Mesenchymal stem cell (in vitro differentiated cells and primary cell): Measurements from ENCODE around the gene RPTOR.

ENCODE experiments used
- DNase-seq: peaks from one replicate; pipeline ENCODE4 v3.0.0-alpha.2; 2013
- H2AFZ ChIP-seq: one replicate; pipeline ENCODE4 v1.6.1; 2013; ENCODE audit warnings: low read depth, mild to moderate bottlenecking, control low read depth, inconsistent platforms, low read length, moderate library complexity
- H2AK5ac ChIP-seq: 2 replicates; pipeline ENCODE4 v1.6.1; 2013; ENCODE audit warnings: low read length, moderate library complexity, mild to moderate bottlenecking, inconsistent platforms; ENCODE audit not compliant: severe bottlenecking
- H2BK120ac ChIP-seq: one replicate; pipeline ENCODE4 v1.6.1; 2013; ENCODE audit warnings: low read depth, mild to moderate bottlenecking, inconsistent platforms, low read length, moderate library complexity
- H2BK12ac ChIP-seq, 2 experiments: one replicate each; pipeline ENCODE4 v1.6.1; 2013; ENCODE audit warnings: inconsistent platforms in 2 of 2, low read length in 2 of 2, mild to moderate bottlenecking in 2 of 2, moderate library complexity in 2 of 2, control low read depth in 1 of 2
- H2BK15ac ChIP-seq: one replicate; pipeline ENCODE4 v1.6.1; 2013; ENCODE audit warnings: mild to moderate bottlenecking, low read depth, inconsistent platforms; ENCODE audit not compliant: poor library complexity, severe bottlenecking
- H2BK5ac ChIP-seq: 2 replicates; pipeline ENCODE4 v1.6.1; 2013; ENCODE audit warnings: low read depth, mild to moderate bottlenecking, low read length, control low read depth, inconsistent platforms; ENCODE audit not compliant: poor library complexity, severe bottlenecking
- H3K14ac ChIP-seq, 2 experiments: one replicate each; pipeline ENCODE4 v1.6.1; 2013; ENCODE audit warnings: inconsistent platforms in 2 of 2, low read length in 2 of 2, control low read depth in 1 of 2, mild to moderate bottlenecking in 1 of 2, moderate library complexity in 1 of 2
- H3K18ac ChIP-seq, 2 experiments: one replicate each; pipeline ENCODE4 v1.6.1; 2013; ENCODE audit warnings: inconsistent platforms in 2 of 2, low read length in 2 of 2, control low read depth in 1 of 2, low read depth in 1 of 2, mild to moderate bottlenecking in 1 of 2
- H3K23ac ChIP-seq, 2 experiments: one replicate each; pipeline ENCODE4 v1.6.1; 2013; ENCODE audit warnings: inconsistent platforms in 2 of 2, low read length in 2 of 2, mild to moderate bottlenecking in 2 of 2, moderate library complexity in 2 of 2, control low read depth in 1 of 2
- H3K27ac ChIP-seq: 2 replicates; pipeline ENCODE4 v1.5.1; 2013; ENCODE audit warnings: mild to moderate bottlenecking, moderate library complexity, low read length, control low read depth, inconsistent platforms; ENCODE audit not compliant: poor library complexity, severe bottlenecking
- H3K27me3 ChIP-seq, 2 experiments: 2 replicates each; pipeline versions ENCODE4 v1.6.1 to v1.7.0; 2013; ENCODE audit warnings: low read length in 2 of 2, mild to moderate bottlenecking in 2 of 2, moderate library complexity in 2 of 2, control low read depth in 1 of 2, inconsistent platforms in 1 of 2; ENCODE audit not compliant: control insufficient read depth in 1 of 2, insufficient read depth in 1 of 2
- H3K36me3 ChIP-seq, 2 experiments: 2 replicates each; pipeline versions ENCODE4 v1.6.1 to v1.7.0; 2013; ENCODE audit warnings: low read length in 2 of 2, control low read depth in 1 of 2, inconsistent platforms in 1 of 2, low read depth in 1 of 2, mild to moderate bottlenecking in 1 of 2; ENCODE audit not compliant: insufficient read depth in 2 of 2, control insufficient read depth in 1 of 2
- H3K4ac ChIP-seq, 2 experiments: one replicate each; pipeline ENCODE4 v1.6.1; 2013; ENCODE audit warnings: inconsistent platforms in 2 of 2, low read length in 2 of 2, mild to moderate bottlenecking in 2 of 2, moderate library complexity in 2 of 2, control low read depth in 1 of 2, low read depth in 1 of 2
- H3K4me1 ChIP-seq: 2 replicates; pipeline ENCODE4 v1.6.1; 2013; ENCODE audit warnings: low read depth, low read length, control low read depth; ENCODE audit not compliant: control insufficient read depth, insufficient read depth
- H3K4me2 ChIP-seq: 2 replicates; pipeline ENCODE4 v1.6.1; 2013; ENCODE audit warnings: low read length, mild to moderate bottlenecking, inconsistent platforms; ENCODE audit not compliant: poor library complexity, severe bottlenecking
- H3K4me3 ChIP-seq, 2 experiments: 2 replicates each; pipeline versions ENCODE4 v1.5.1 to v1.7.0; 2013; ENCODE audit warnings: low read length in 2 of 2, mild to moderate bottlenecking in 2 of 2, control low read depth in 1 of 2, low read depth in 1 of 2; ENCODE audit not compliant: insufficient read depth in 1 of 2
- H3K79me1 ChIP-seq: replicated peaks from 2 replicates; pipeline ENCODE4 v1.6.1; 2013; ENCODE audit warnings: mild to moderate bottlenecking, control low read depth, low read length, inconsistent platforms; ENCODE audit not compliant: poor library complexity, severe bottlenecking
- H3K9ac ChIP-seq: 2 replicates; pipeline ENCODE4 v1.7.0; 2013; ENCODE audit warnings: mild to moderate bottlenecking, low read length, moderate library complexity
- H3K9me3 ChIP-seq: 2 replicates; pipeline ENCODE4 v1.7.0; 2013; ENCODE audit warnings: mild to moderate bottlenecking, low read length; ENCODE audit not compliant: control insufficient read depth
- H4K8ac ChIP-seq: one replicate; pipeline ENCODE4 v1.6.1; 2013; ENCODE audit warnings: inconsistent platforms, mild to moderate bottlenecking, low read length, moderate library complexity
- H4K91ac ChIP-seq: one replicate; pipeline ENCODE4 v1.6.1; 2013; ENCODE audit warnings: mild to moderate bottlenecking, low read length, inconsistent platforms
- WGBS: methylation state at CpG from one replicate; pipeline ENCODE4 v1.1.7; 2013; ENCODE audit warnings: mixed read lengths; 5-methylcytosine and 5-hydroxymethylcytosine counted together

The RPTOR gene

GRCh38 chr17:80854220-80854619 lies 309.6 kb downstream of the RPTOR start:
- H3K27me3 ChIP-seq: no peaks in the 10 kb centered on the region
- no peak overlapping the region for H3K4me2 ChIP-seq
- H3K18ac ChIP-seq: peak overlapping the region in 1 of 2 experiments; percentile 46
- H3K9me3 ChIP-seq: no peaks in the 10 kb centered on the region
- no peak overlapping the region for H4K8ac ChIP-seq
- no peak overlapping the region for H2BK5ac ChIP-seq
- WGBS: 99% methylated on average over 10 of the region's 10 CpGs
- no peak overlapping the region for H3K4ac ChIP-seq
- no peak overlapping the region for H2AK5ac ChIP-seq
- no peak overlapping the region for H3K9ac ChIP-seq
- peaks cover 6% of the 10 kb centered on the region for H3K79me1 ChIP-seq
- H3K14ac ChIP-seq: no peak overlapping the region
- no peak overlapping the region for H2BK120ac ChIP-seq
- peaks cover 50% of the 10 kb centered on the region for H3K4me1 ChIP-seq
- H2BK15ac ChIP-seq: no peak overlapping the region
- H3K27ac ChIP-seq: no peak overlapping the region
- no peak overlapping the region for H3K4me3 ChIP-seq
- peak overlapping the region in 1 of 2 experiments; percentile 37 for H2BK12ac ChIP-seq
- no peak overlapping the region for H2AFZ ChIP-seq
- no peak overlapping the region for H4K91ac ChIP-seq
- DNase-seq: no peak
- H3K36me3 ChIP-seq: peaks cover 31 to 44% of the 10 kb centered on the region in 2 experiments
- H3K23ac ChIP-seq: no peak overlapping the region

GRCh38 chr17:80855196-80855947 lies 310.7 kb downstream of the RPTOR start:
- Histone ChIP-seq H4K91ac (peak overlapping the region; percentile 44), H3K4me3 (no peak overlapping the region), H3K4me1 (peaks cover 62% of the 10 kb centered on the region), H3K18ac (peak overlapping the region; percentile 25 to 67), H3K36me3 (peaks cover 22 to 48% of the 10 kb centered on the region in 2 experiments), H3K4ac (peak overlapping the region; percentile 41 to 50), H2AFZ (no peak overlapping the region), H3K27ac (peak overlapping the region; percentile 13), H3K23ac (no peak overlapping the region), H3K9ac (peak overlapping the region; percentile 93), H3K79me1 (peaks cover 10% of the 10 kb centered on the region), H2AK5ac (peak overlapping the region; percentile 1), H3K14ac (peak overlapping the region in 1 of 2 experiments; percentile 78), H2BK120ac (peak overlapping the region; percentile 56), H3K4me2 (no peak overlapping the region), H4K8ac (peak overlapping the region; percentile 42), H2BK15ac (no peak overlapping the region), H3K27me3 (no peaks in the 10 kb centered on the region), H2BK12ac (peak overlapping the region; percentile 26 to 34), H3K9me3 (no peaks in the 10 kb centered on the region), H2BK5ac (no peak overlapping the region)
- 97% methylated on average over 23 of the region's 23 CpGs for WGBS
- DNase-seq: no peak

GRCh38 chr17:80855948-80856862 lies 311.6 kb downstream of the RPTOR start:
- Histone ChIP-seq H3K36me3 (peaks cover 20 to 52% of the 10 kb centered on the region in 2 experiments), H3K14ac (peak overlapping the region in 1 of 2 experiments; percentile 78), H3K4me1 (peaks cover 58% of the 10 kb centered on the region), H2BK12ac (peak overlapping the region; percentile 37 to 65), H3K27ac (peak overlapping the region; percentile 63), H2BK15ac (no peak overlapping the region), H3K9me3 (no peaks in the 10 kb centered on the region), H2BK120ac (peak overlapping the region; percentile 56), H3K4me3 (no peak overlapping the region), H3K27me3 (no peaks in the 10 kb centered on the region), H2AFZ (peak overlapping the region; percentile 23), H3K18ac (peak overlapping the region; percentile 67 to 97), H3K79me1 (peaks cover 13% of the 10 kb centered on the region), H4K91ac (peak overlapping the region; percentile 79), H2BK5ac (no peak overlapping the region), H4K8ac (peak overlapping the region; percentile 68), H2AK5ac (peak overlapping the region; percentile 1), H3K9ac (peak overlapping the region; percentile 93), H3K4me2 (no peak overlapping the region), H3K23ac (no peak overlapping the region), H3K4ac (peak overlapping the region in 1 of 2 experiments; percentile 88)
- DNase-seq: peak; percentile 100
- WGBS: 69% methylated on average over 16 of the region's 21 CpGs
